GM23338 (cell line): ENCODE data around the gene THSD4.

Source experiments
- CREB1 ChIP-seq: fragments of 250-450 bp; sonication (Bioruptor Pico); IDR thresholded peaks from 2 replicates; pipeline ENCODE4 v1.5.0; 2020; ENCODE audit warnings: low read depth, mild to moderate bottlenecking, moderate library complexity
- CTCF ChIP-seq, 2 experiments: fragments of 200-600 bp in 1 of 2; sonication (generic) in 1 of 2; conservative IDR thresholded peaks; 2 replicates each; pipeline versions ENCODE4 v1.5.1 to v1.6.1; 2016 to 2017; ENCODE audit warnings: antibody characterized with exemption in 2 of 2, low read depth in 2 of 2, mild to moderate bottlenecking in 2 of 2, moderate library complexity in 1 of 2
- ETS1 ChIP-seq: IDR thresholded peaks from 2 replicates; pipeline ENCODE4 v1.6.1; 2016; ENCODE audit warnings: antibody characterized with exemption
- EZH2 ChIP-seq: fragments of 200-600 bp; sonication (generic); IDR thresholded peaks from one replicate; pipeline ENCODE4 v1.8.0; 2017; ENCODE audit warnings: antibody characterized with exemption, mild to moderate bottlenecking, low read depth; ENCODE audit not compliant: unreplicated experiment
- EZH2phosphoT487 ChIP-seq: fragments of 200-600 bp; sonication (generic); IDR thresholded peaks from one replicate; pipeline ENCODE4 v1.8.1; 2018; ENCODE audit warnings: antibody characterized with exemption; ENCODE audit not compliant: unreplicated experiment
- JUNB ChIP-seq: IDR thresholded peaks from one replicate; pipeline ENCODE4 v1.6.1; 2016; ENCODE audit warnings: antibody characterized with exemption; ENCODE audit not compliant: unreplicated experiment
- NANOG ChIP-seq: IDR thresholded peaks from 2 replicates; pipeline ENCODE4 v1.6.1; 2016; ENCODE audit warnings: antibody characterized with exemption, borderline replicate concordance
- POLR2AphosphoS5 ChIP-seq: IDR thresholded peaks from 2 replicates; pipeline ENCODE4 v1.6.1; 2016; ENCODE audit warnings: antibody characterized with exemption, low read depth
- STAT1 ChIP-seq: IDR thresholded peaks from one replicate; pipeline ENCODE4 v1.6.1; 2016; ENCODE audit warnings: antibody characterized with exemption; ENCODE audit not compliant: unreplicated experiment
- ZNF114 ChIP-seq: fragments of 250-450 bp; sonication (Bioruptor Pico); IDR thresholded peaks from 2 replicates; pipeline ENCODE4 v1.5.0; 2020; ENCODE audit warnings: mild to moderate bottlenecking, moderate library complexity
- ZNF462 ChIP-seq: fragments of 250-450 bp; sonication (Bioruptor Pico); IDR thresholded peaks from 2 replicates; pipeline ENCODE4 v1.5.0; 2020; ENCODE audit warnings: mild to moderate bottlenecking, moderate library complexity
- TF ChIP-seq, protein P1 (sequence below): IDR thresholded peaks from one replicate; pipeline ENCODE4 v1.6.1; 2018; ENCODE audit warnings: antibody characterized with exemption; ENCODE audit not compliant: unreplicated experiment

DNA sequence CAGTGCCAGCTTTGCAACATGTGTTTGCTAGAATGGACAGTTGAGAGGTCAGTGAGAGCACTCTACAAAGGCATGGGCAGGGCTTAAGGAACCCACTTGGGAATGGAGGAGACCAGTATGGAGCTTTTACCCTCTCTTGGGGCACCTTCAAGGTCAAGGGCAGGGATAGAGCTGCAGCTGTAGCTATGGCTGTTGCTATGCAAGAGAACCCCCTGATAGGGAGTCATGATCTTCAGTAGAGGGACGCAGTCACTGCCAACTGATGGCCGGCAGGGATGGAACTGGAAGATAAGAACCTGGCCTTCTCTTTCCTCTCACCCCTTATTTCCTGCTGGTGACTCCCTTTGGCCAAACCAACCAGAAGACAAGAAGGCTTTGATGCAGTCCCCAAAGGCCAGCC is 40.3 kb downstream of the THSD4 start:
- TF ChIP-seq POLR2AphosphoS5 (no peak), EZH2 (no peak), CTCF (conservative IDR thresholded peaks at IDR 0.05; ENCODE audit: low read depth in 2 of 2) (no peak), ETS1 (no peak), EZH2phosphoT487 (no peak), ZNF114 (CRISPR knock-in tag) (no peak), JUNB (no peak), CREB1 (CRISPR knock-in tag) (no peak), STAT1 (no peak), NANOG (no peak), ZNF462 (CRISPR knock-in tag) (no peak)
- TF ChIP-seq, protein P1, sequence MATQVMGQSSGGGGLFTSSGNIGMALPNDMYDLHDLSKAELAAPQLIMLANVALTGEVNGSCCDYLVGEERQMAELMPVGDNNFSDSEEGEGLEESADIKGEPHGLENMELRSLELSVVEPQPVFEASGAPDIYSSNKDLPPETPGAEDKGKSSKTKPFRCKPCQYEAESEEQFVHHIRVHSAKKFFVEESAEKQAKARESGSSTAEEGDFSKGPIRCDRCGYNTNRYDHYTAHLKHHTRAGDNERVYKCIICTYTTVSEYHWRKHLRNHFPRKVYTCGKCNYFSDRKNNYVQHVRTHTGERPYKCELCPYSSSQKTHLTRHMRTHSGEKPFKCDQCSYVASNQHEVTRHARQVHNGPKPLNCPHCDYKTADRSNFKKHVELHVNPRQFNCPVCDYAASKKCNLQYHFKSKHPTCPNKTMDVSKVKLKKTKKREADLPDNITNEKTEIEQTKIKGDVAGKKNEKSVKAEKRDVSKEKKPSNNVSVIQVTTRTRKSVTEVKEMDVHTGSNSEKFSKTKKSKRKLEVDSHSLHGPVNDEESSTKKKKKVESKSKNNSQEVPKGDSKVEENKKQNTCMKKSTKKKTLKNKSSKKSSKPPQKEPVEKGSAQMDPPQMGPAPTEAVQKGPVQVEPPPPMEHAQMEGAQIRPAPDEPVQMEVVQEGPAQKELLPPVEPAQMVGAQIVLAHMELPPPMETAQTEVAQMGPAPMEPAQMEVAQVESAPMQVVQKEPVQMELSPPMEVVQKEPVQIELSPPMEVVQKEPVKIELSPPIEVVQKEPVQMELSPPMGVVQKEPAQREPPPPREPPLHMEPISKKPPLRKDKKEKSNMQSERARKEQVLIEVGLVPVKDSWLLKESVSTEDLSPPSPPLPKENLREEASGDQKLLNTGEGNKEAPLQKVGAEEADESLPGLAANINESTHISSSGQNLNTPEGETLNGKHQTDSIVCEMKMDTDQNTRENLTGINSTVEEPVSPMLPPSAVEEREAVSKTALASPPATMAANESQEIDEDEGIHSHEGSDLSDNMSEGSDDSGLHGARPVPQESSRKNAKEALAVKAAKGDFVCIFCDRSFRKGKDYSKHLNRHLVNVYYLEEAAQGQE: no peak
